HG02981 (cell line): Measurements from ENCODE around the gene DIDO1.

Experiments
- ATAC-seq: cut with Tn5 transposase; IDR thresholded peaks from one replicate; pipeline ENCODE4 v1.9.1; 2021; ENCODE audit warnings: mild to moderate bottlenecking, moderate library complexity; ENCODE audit not compliant: unreplicated experiment

Gene DIDO1

GRCh38 chr20:62926229-62927127 lies at the start of gene DIDO1:
TSS of gene DIDO1 (minus strand) at chr20:62926505.
- ATAC-seq = peak; percentile 68

- ATAC-seq = no peak
These were observed 49.0 kb upstream of the DIDO1 start for GRCh38 chr20:62975251-62975760.

- ATAC-seq = no peak
These were observed 46.8 kb upstream of the DIDO1 start for GRCh38 chr20:62972845-62973745.

GRCh38 chr20:62971950-62972844 lies 45.9 kb upstream of the DIDO1 start:
- peak; percentile 49 for ATAC-seq

GRCh38 chr20:62971211-62971949 lies 45.1 kb upstream of the DIDO1 start:
- ATAC-seq = no peak

GRCh38 chr20:62970307-62971210 lies 44.3 kb upstream of the DIDO1 start:
- no peak for ATAC-seq

GRCh38 chr20:62969939-62970306 lies 43.6 kb upstream of the DIDO1 start:
- no peak for ATAC-seq

GRCh38 chr20:62969179-62969760 lies 43.0 kb upstream of the DIDO1 start:
- no peak for ATAC-seq

- ATAC-seq = no peak
These were observed 42.3 kb upstream of the DIDO1 start for GRCh38 chr20:62968378-62969178.

GRCh38 chr20:62967628-62968351 lies 41.5 kb upstream of the DIDO1 start:
- ATAC-seq = no peak

- ATAC-seq = no peak
These were observed 40.8 kb upstream of the DIDO1 start for GRCh38 chr20:62967149-62967501.

GRCh38 chr20:62966212-62967148 lies 40.2 kb upstream of the DIDO1 start:
- no peak for ATAC-seq

- ATAC-seq = no peak
These were observed 39.1 kb upstream of the DIDO1 start for GRCh38 chr20:62965363-62965771.

GRCh38 chr20:62964700-62965099 lies 38.4 kb upstream of the DIDO1 start:
- ATAC-seq = no peak

GRCh38 chr20:62963614-62964397 lies 37.5 kb upstream of the DIDO1 start:
- no peak for ATAC-seq
